H1 (cell line): ENCODE measurements around the gene DNLZ. TPM values are rescaled to one million over a fixed set of nuclear protein-coding genes. Genes with fewer than 3 reads are reported as not detected.

Experiments used
- CTCF ChIA-PET: fragments of 300-600 bp; sonication (Branson Sonifier 250); formaldehyde crosslinking; loops from one replicate; lab custom pipeline; 2021; ENCODE audit not compliant: partially characterized antibody; lab: Charles Lee
- POLR2A ChIA-PET: fragments of 300-600 bp; sonication (Branson Sonifier 250); formaldehyde crosslinking; loops from one replicate; lab custom pipeline; 2021; ENCODE audit warnings: inconsistent platforms; ENCODE audit not compliant: partially characterized antibody; lab: Charles Lee
- DNase-seq, 2 experiments: peaks; one replicate each; pipeline versions ENCODE4 v3.0.0 to v3.0.0-alpha.2; 2010 to 2022; ENCODE audit warnings: low spot score in 2 of 2, low read depth in 1 of 2, mixed read lengths in 1 of 2
- FAIRE-seq: peaks from 2 replicates; lab custom pipeline; 2011; peaks lifted over from hg19 to GRCh38; lab: Jason Lieb, UNC
- H2AFZ ChIP-seq: 2 replicates; pipeline ENCODE4 v1.8.1; 2012; ENCODE audit warnings: low read length, inconsistent platforms
- H2AK5ac ChIP-seq: 2 replicates; pipeline ENCODE4 v1.6.1; 2013; ENCODE audit warnings: low read depth, low read length
- H2BK120ac ChIP-seq: replicated peaks from 2 replicates; pipeline ENCODE3; 2013; ENCODE audit warnings: low read depth, low read length, inconsistent platforms
- H2BK12ac ChIP-seq: 2 replicates; pipeline ENCODE4 v1.6.1; 2013; ENCODE audit warnings: low read depth, low read length
- H2BK15ac ChIP-seq: 2 replicates; pipeline ENCODE4 v1.6.1; 2013; ENCODE audit warnings: low read length
- H2BK20ac ChIP-seq: 2 replicates; pipeline ENCODE4 v1.6.1; 2013; ENCODE audit warnings: low read length
- H2BK5ac ChIP-seq: 2 replicates; pipeline ENCODE4 v1.6.1; 2013; ENCODE audit warnings: low read depth, low read length
- H3K14ac ChIP-seq: 2 replicates; pipeline ENCODE4 v1.6.1; 2013; ENCODE audit warnings: inconsistent platforms; ENCODE audit not compliant: insufficient read length
- H3K18ac ChIP-seq: 2 replicates; pipeline ENCODE4 v1.6.1; 2013; ENCODE audit warnings: low read length; ENCODE audit errors: extremely low read depth
- H3K23ac ChIP-seq: 2 replicates; pipeline ENCODE4 v1.6.1; 2013; ENCODE audit warnings: inconsistent platforms; ENCODE audit not compliant: insufficient read length
- H3K23me2 ChIP-seq: 2 replicates; pipeline ENCODE4 v1.6.1; 2013; ENCODE audit warnings: low read depth, low read length
- H3K27ac ChIP-seq: 2 replicates; pipeline ENCODE4 v1.6.1; 2011; ENCODE audit warnings: low read depth, low read length, inconsistent platforms
- H3K27me3 ChIP-seq, 4 experiments: replicated peaks in 1 of 4; 1 replicate in 1 of 4; 2 replicates in 3 of 4; pipeline versions ENCODE4 v1.6.1 to v1.8.1; 2011 to 2013; ENCODE audit warnings: low read length in 3 of 4, mild to moderate bottlenecking in 3 of 4, inconsistent platforms in 2 of 4, mixed read lengths in 2 of 4, moderate library complexity in 1 of 4; ENCODE audit not compliant: control insufficient read depth in 3 of 4, insufficient read depth in 3 of 4; ENCODE audit errors: extremely low read depth in 1 of 4
- H3K36me3 ChIP-seq, 4 experiments: 2 replicates each; pipeline versions ENCODE4 v1.6.1 to v1.8.1; 2011 to 2013; ENCODE audit warnings: mild to moderate bottlenecking in 4 of 4, low read length in 3 of 4, moderate library complexity in 2 of 4, control low read depth in 1 of 4, inconsistent platforms in 1 of 4; ENCODE audit not compliant: insufficient read depth in 4 of 4, control insufficient read depth in 2 of 4
- H3K4ac ChIP-seq: replicated peaks from 2 replicates; pipeline ENCODE3; 2013; ENCODE audit warnings: low read length, low read depth, mixed read lengths, inconsistent platforms; ENCODE audit not compliant: insufficient read length
- H3K4me1 ChIP-seq, 4 experiments: replicated peaks in 1 of 4; 1 replicate in 1 of 4; 2 replicates in 3 of 4; pipeline versions ENCODE4 v1.6.1 to v1.8.1; 2011 to 2013; ENCODE audit warnings: low read length in 3 of 4, inconsistent platforms in 2 of 4, mixed read lengths in 1 of 4; ENCODE audit not compliant: insufficient read depth in 4 of 4, control insufficient read depth in 3 of 4
- H3K4me2 ChIP-seq, 2 experiments: 2 replicates each; pipeline versions ENCODE4 v1.6.1 to v1.8.1; 2011 to 2013; ENCODE audit warnings: low read depth in 2 of 2, low read length in 2 of 2, control low read depth in 1 of 2, inconsistent platforms in 1 of 2, mild to moderate bottlenecking in 1 of 2; ENCODE audit not compliant: insufficient read depth in 1 of 2
- H3K4me3 ChIP-seq, 4 experiments: fragments of 200-600, 300-600 bp in 1 of 4; sonication (generic), shearing (Covaris generic), sonication (Bioruptor Twin) in 1 of 4; 2 replicates each; pipeline versions ENCODE4 v1.5.1 to v1.8.1; 2011 to 2016; ENCODE audit warnings: low read length in 4 of 4, low read depth in 3 of 4, control low read depth in 2 of 4, inconsistent platforms in 2 of 4, mild to moderate bottlenecking in 2 of 4, mixed read lengths in 1 of 4, moderate library complexity in 1 of 4; ENCODE audit not compliant: insufficient read depth in 2 of 4; ENCODE audit errors: extremely low read depth in 1 of 4
- H3K56ac ChIP-seq: replicated peaks from 2 replicates; pipeline ENCODE3; 2013; ENCODE audit warnings: low read depth, mild to moderate bottlenecking, mixed read lengths, low read length, inconsistent platforms; ENCODE audit not compliant: insufficient read length
- H3K79me1 ChIP-seq: 2 replicates; pipeline ENCODE4 v1.6.1; 2013; ENCODE audit warnings: low read depth, low read length, control low read depth
- H3K79me2 ChIP-seq, 2 experiments: 2 replicates each; pipeline versions ENCODE4 v1.6.1 to v1.8.1; 2012 to 2013; ENCODE audit warnings: low read length in 2 of 2, mild to moderate bottlenecking in 2 of 2, inconsistent platforms in 1 of 2; ENCODE audit not compliant: insufficient read depth in 2 of 2, control insufficient read depth in 1 of 2
- H3K9ac ChIP-seq, 4 experiments: replicated peaks in 1 of 4; 1 replicate in 1 of 4; 2 replicates in 3 of 4; pipeline versions ENCODE4 v1.6.1 to v1.8.1; 2011 to 2013; ENCODE audit warnings: low read depth in 3 of 4, low read length in 3 of 4, control low read depth in 2 of 4, mild to moderate bottlenecking in 2 of 4, moderate library complexity in 2 of 4, inconsistent platforms in 1 of 4; ENCODE audit errors: extremely low read depth in 1 of 4
- H3K9me3 ChIP-seq, 2 experiments: 2 replicates each; pipeline versions ENCODE4 v1.6.1 to v1.8.1; 2012 to 2013; ENCODE audit warnings: mild to moderate bottlenecking in 2 of 2, moderate library complexity in 2 of 2, control low read depth in 1 of 2, inconsistent platforms in 1 of 2, low read depth in 1 of 2, low read length in 1 of 2, mixed read lengths in 1 of 2; ENCODE audit not compliant: insufficient read depth in 2 of 2
- H4K20me1 ChIP-seq, 2 experiments: replicated peaks in 1 of 2; 2 replicates each; pipeline versions ENCODE3 to v1.8.1; 2011 to 2013; ENCODE audit warnings: inconsistent platforms in 2 of 2, low read length in 2 of 2, mild to moderate bottlenecking in 1 of 2; ENCODE audit not compliant: insufficient read depth in 2 of 2, control insufficient read depth in 1 of 2
- H4K5ac ChIP-seq: 2 replicates; pipeline ENCODE4 v1.6.1; 2013; ENCODE audit warnings: low read length, low read depth, mixed read lengths, inconsistent platforms; ENCODE audit not compliant: insufficient read length
- H4K8ac ChIP-seq: 2 replicates; pipeline ENCODE4 v1.8.0; 2013; ENCODE audit warnings: mild to moderate bottlenecking, moderate library complexity, low read length, inconsistent platforms; ENCODE audit not compliant: insufficient read depth; ENCODE audit errors: extremely low read depth
- H4K91ac ChIP-seq: replicated peaks from 2 replicates; pipeline ENCODE3; 2013; ENCODE audit warnings: low read length, mixed read lengths, inconsistent platforms; ENCODE audit not compliant: insufficient read length
- CTBP2 ChIP-seq: IDR thresholded peaks from 2 replicates; pipeline ENCODE4 v1.7.0; 2011; ENCODE audit warnings: borderline replicate concordance, mild to moderate bottlenecking, moderate library complexity, mixed read lengths, low read length; ENCODE audit not compliant: insufficient read depth, insufficient read length
- CTCF ChIP-seq, 3 experiments: IDR thresholded peaks; 1 replicate in 2 of 3; 2 replicates in 1 of 3; pipeline versions ENCODE4 v1.5.1 to v1.6.1; 2011; ENCODE audit warnings: low read length in 3 of 3, mild to moderate bottlenecking in 3 of 3, inconsistent platforms in 2 of 3, low read depth in 1 of 3, moderate library complexity in 1 of 3; ENCODE audit not compliant: insufficient read depth in 1 of 3; ENCODE audit errors: control extremely low read depth in 1 of 3
- RAD21 ChIP-seq, 2 experiments: IDR thresholded peaks in 1 of 2; conservative IDR thresholded peaks in 1 of 2; 2 replicates each; pipeline ENCODE4 v1.6.1; 2011; ENCODE audit warnings: low read depth in 2 of 2, low read length in 2 of 2, improper control_type of control experiment in 1 of 2, inconsistent platforms in 1 of 2, mild to moderate bottlenecking in 1 of 2, moderate library complexity in 1 of 2
- WGBS, 2 experiments: shearing (Covaris generic) in 1 of 2; methylation state at CpG; one replicate each; pipeline versions ENCODE4 v1.1.6 to v1.1.7; 2013 to 2015; ENCODE audit warnings: low lambda C conversion rate in 2 of 2, mixed read lengths in 2 of 2, inconsistent platforms in 1 of 2, low coverage in 1 of 2, missing lambda C conversion rate in 1 of 2; ENCODE audit not compliant: insufficient replicate concordance in 2 of 2, insufficient coverage in 1 of 2, insufficient read length in 1 of 2; ENCODE audit errors: extremely low coverage in 1 of 2, missing lambda C conversion rate in 1 of 2; 5-methylcytosine and 5-hydroxymethylcytosine counted together
- polyA plus RNA-seq, 7 experiments: library from polyadenylated mRNA; depleted of rRNA in 3 of 7; stranded (reverse) in 5 of 7; unstranded in 2 of 7; fragments of >200 nt in 5 of 7; fragments of 200-250 nt in 2 of 7; gene quantifications; 1 replicate in 5 of 7; 2 replicates in 1 of 7; 4 replicates in 1 of 7; pipeline versions ENCODE4 v1.2.1 to v1.2.3, GENCODE V29; 2011 to 2013; ENCODE audit warnings: missing spikeins in 2 of 7, mixed read lengths in 2 of 7
- total RNA-seq: library from RNA; stranded (reverse); fragmentation: NEBNext Ultra II Directional; extraction: Animal tissue kit (Norgen Biotek cat#: 25700); gene quantifications from 2 replicates; pipeline ENCODE4 v1.2.1, GENCODE V29; 2021

Gene DNLZ
- total and polyA plus RNA-seq, 2 of the 8 experiments (the other 6 are each of a cell fraction or from before 2014, with no cell fraction given), result 11.6 to 17.9 TPM

GRCh38 chr9:136312436-136312835, 51.1 kb downstream of the DNLZ start:
- Histone ChIP-seq H3K23ac (no peak overlapping the region), H3K9me3 (peaks cover 13 to 19% of the 10 kb centered on the region in 2 experiments), H3K4me2 (no peak overlapping the region), H4K20me1 (peaks cover 0 to 16% of the 10 kb centered on the region in 2 experiments), H3K4me1 (0 out of 7 replicates have a peak, but pooled peaks cover 0 to 3% (median 0%) of the 10 kb centered on the region in 4 experiments), H3K4me3 (no peak overlapping the region), H3K56ac (no peak overlapping the region), H3K27ac (no peak overlapping the region), H3K9ac (no peak overlapping the region), H3K18ac (no peak overlapping the region), H2BK120ac (no peak overlapping the region), H3K79me1 (no peaks in the 10 kb centered on the region; the same call in 1 of the 2 replicates), H3K23me2 (peaks cover 22% of the 10 kb centered on the region), H3K27me3 (no peaks in the 10 kb centered on the region; a peak in 1 of 7 replicates), H4K5ac (no peak overlapping the region), H2BK12ac (no peak overlapping the region), H3K14ac (no peak overlapping the region), H4K8ac (no peak overlapping the region), H3K36me3 (no peaks in the 10 kb centered on the region; a peak in 1 of 8 replicates), H2BK15ac (no peak overlapping the region), H2BK20ac (no peak overlapping the region), H2AFZ (no peak overlapping the region), H2AK5ac (no peak overlapping the region), H2BK5ac (no peak overlapping the region), H3K4ac (no peak overlapping the region), H3K79me2 (no peaks in the 10 kb centered on the region), H4K91ac (no peak overlapping the region)
- CTCF ChIA-PET, result interaction anchor here (0.8 to 4.9 kb wide), 21 partner anchors 9 to 406 kb away, joined by 3 to 46 read pairs (median 4); partner anchors contain the start of genes CCDC187 and DNLZ
- WGBS, 2 experiments, result 78% methylated on average over 11 of the region's 12 CpGs; no CpG with 5 or more reads in 1 of the 2 experiments
- POLR2A ChIA-PET, result interaction anchor here (0.7 to 1.3 kb wide), 7 partner anchors 11 to 88 kb away, joined by 3 to 5 read pairs (median 4); partner anchors contain the start of genes DNLZ and GPSM1
- DNase-seq (no peak), FAIRE-seq (no peak)
- TF ChIP-seq CTCF (IDR thresholded peaks at IDR 0.05; ENCODE audit: control extremely low read depth in 1 of 3, insufficient read depth in 1 of 3, low read depth in 1 of 3, low read length in 3 of 3) (peak in 2 of 3 experiments; percentile 59 to 79; a peak in 3 of 4 replicates), CTBP2 (no peak), RAD21 (IDR thresholded peaks at IDR 0.05 in 1 of 2, conservative IDR thresholded peaks at IDR 0.05 in 1 of 2; ENCODE audit: low read depth in 2 of 2, low read length in 2 of 2) (peak; percentile 77 to 83)
- TF ChIP-seq, all 59 proteins: peak for 2
